Spleen (tissue), 11 donors: ENCODE data around the gene CACNA1C. TPM values are rescaled to one million over a fixed set of nuclear protein-coding genes. Genes with fewer than 3 reads are reported as not detected.

Experiments used
- DNase-seq: peaks from one replicate; pipeline ENCODE4 v3.0.0-alpha.2; 2020
- H3K27ac ChIP-seq, 8 donors: fragments of 200-600 bp; sonication (generic) in 7 of 8; 1 replicate in 4 of 8; 2 replicates in 4 of 8; pipeline versions ENCODE4 v1.5.0 to v1.8.0; 2016 to 2021; ENCODE audit warnings: inconsistent platforms in 4 of 8, mild to moderate bottlenecking in 4 of 8, moderate library complexity in 1 of 8
- H3K27me3 ChIP-seq, 7 donors: fragments of 200-600 bp; sonication (generic) in 6 of 7; replicated peaks in 1 of 7; 1 replicate in 4 of 7; 2 replicates in 3 of 7; pipeline versions ENCODE4 v1.5.0 to v1.8.0; 2016 to 2021; ENCODE audit warnings: inconsistent platforms in 3 of 7, mild to moderate bottlenecking in 1 of 7
- H3K36me3 ChIP-seq, 6 donors: fragments of 200-600 bp; sonication (generic) in 5 of 6; 1 replicate in 4 of 6; 2 replicates in 2 of 6; pipeline versions ENCODE4 v1.5.0 to v1.8.0; 2016 to 2021; ENCODE audit warnings: inconsistent platforms in 2 of 6
- H3K4me1 ChIP-seq, 6 donors: fragments of 200-600 bp; sonication (generic) in 5 of 6; 1 replicate in 3 of 6; 2 replicates in 3 of 6; pipeline versions ENCODE4 v1.5.0 to v1.8.0; 2016 to 2021; ENCODE audit warnings: inconsistent platforms in 3 of 6
- H3K4me3 ChIP-seq, 8 donors: fragments of 200-600 bp; sonication (generic) in 7 of 8; 1 replicate in 4 of 8; 2 replicates in 4 of 8; pipeline versions ENCODE4 v1.5.0 to v1.8.0; 2016 to 2021; ENCODE audit warnings: inconsistent platforms in 4 of 8, mild to moderate bottlenecking in 4 of 8, moderate library complexity in 2 of 8
- H3K9me3 ChIP-seq, 8 donors: fragments of 200-600 bp; sonication (generic) in 7 of 8; 1 replicate in 4 of 8; 2 replicates in 4 of 8; pipeline versions ENCODE4 v1.5.0 to v1.8.0; 2016 to 2021; ENCODE audit warnings: inconsistent platforms in 4 of 8
- POLR2A ChIP-seq, 3 donors: fragments of 450-650 bp; IDR thresholded peaks; one replicate each; pipeline ENCODE4 v1.5.1; 2017; ENCODE audit warnings: antibody characterized with exemption in 3 of 3, mild to moderate bottlenecking in 1 of 3
- POLR2AphosphoS5 ChIP-seq, 3 donors: sonication (generic); formaldehyde crosslinking; IDR thresholded peaks; one replicate each; pipeline ENCODE4 v1.5.1; 2017; ENCODE audit warnings: antibody characterized with exemption in 3 of 3
- WGBS, 5 donors: extraction: QIAGEN DNeasy Blood & Tissue Kit in 3 of 5; methylation state at CpG; one replicate each; pipeline versions ENCODE4 v1.1.5 to v1.1.7; 2013 to 2018; 5-methylcytosine and 5-hydroxymethylcytosine counted together
- intact Hi-C: fragments of 100-400 bp; cut with DNase I; formaldehyde crosslinking; loops from one replicate; pipeline ENCODE4 v1.15.0; 2023; ENCODE audit warnings: low total_unique reads
- polyA plus RNA-seq, 3 donors: library from polyadenylated mRNA; stranded (reverse); fragments of 200-250 nt; gene quantifications; one replicate each; pipeline ENCODE4 v1.2.1, GENCODE V29; 2013
- total RNA-seq, 7 donors: library from RNA; depleted of rRNA in 3 of 7; stranded (reverse); fragments of >200 nt in 3 of 7; fragmentation: NEBNext Ultra II Directional in 4 of 7; extraction: Animal tissue kit (Norgen Biotek cat#: 25700) in 4 of 7; gene quantifications; one replicate each; pipeline versions ENCODE4 v1.1.0 to v1.2.1, GENCODE V29; 2016 to 2021
- TF ChIP-seq, protein P1 (sequence below), 11 experiments: fragments of 200-600 bp in 7 of 11; fragments of 450-650 bp in 4 of 11; sonication (generic) in 4 of 11; IDR thresholded peaks in 8 of 11; conservative IDR thresholded peaks in 3 of 11; 1 replicate in 7 of 11; 2 replicates in 4 of 11; pipeline versions ENCODE4 v1.4.0 to v1.8.0; 2016 to 2021; ENCODE audit warnings: antibody characterized with exemption in 11 of 11, inconsistent platforms in 4 of 11, mild to moderate bottlenecking in 1 of 11
- donor health status: healthy with polysubstance abuse.
- donor health status: DM: no; HTN: no; CAD: no; lungs with moderate emphysema.
- donor health status: DM: no; HTN: no; CAD: no.
- donor health status: Bipolar disorder and iron deficiency.
- donor health status: healthy.
- donor health status: DM: no; HTN: no; CAD: no.
- donor health status: DM: yes; HTN: yes; CAD: no.

The CACNA1C gene
- total and polyA plus RNA-seq, 10 donors = 0.67 to 27.6 (median 18.4) TPM

- DNase-seq = no peak
- WGBS, 5 donors = 70 to 93% (median 83%) methylated on average over 4 of the region's 4 CpGs
- no peak overlapping the region for H3K4me3 ChIP-seq
- TF ChIP-seq POLR2AphosphoS5 (IDR thresholded peaks at IDR 0.05) (no peak), POLR2A (IDR thresholded peaks at IDR 0.05) (no peak)
- TF ChIP-seq, protein P1, sequence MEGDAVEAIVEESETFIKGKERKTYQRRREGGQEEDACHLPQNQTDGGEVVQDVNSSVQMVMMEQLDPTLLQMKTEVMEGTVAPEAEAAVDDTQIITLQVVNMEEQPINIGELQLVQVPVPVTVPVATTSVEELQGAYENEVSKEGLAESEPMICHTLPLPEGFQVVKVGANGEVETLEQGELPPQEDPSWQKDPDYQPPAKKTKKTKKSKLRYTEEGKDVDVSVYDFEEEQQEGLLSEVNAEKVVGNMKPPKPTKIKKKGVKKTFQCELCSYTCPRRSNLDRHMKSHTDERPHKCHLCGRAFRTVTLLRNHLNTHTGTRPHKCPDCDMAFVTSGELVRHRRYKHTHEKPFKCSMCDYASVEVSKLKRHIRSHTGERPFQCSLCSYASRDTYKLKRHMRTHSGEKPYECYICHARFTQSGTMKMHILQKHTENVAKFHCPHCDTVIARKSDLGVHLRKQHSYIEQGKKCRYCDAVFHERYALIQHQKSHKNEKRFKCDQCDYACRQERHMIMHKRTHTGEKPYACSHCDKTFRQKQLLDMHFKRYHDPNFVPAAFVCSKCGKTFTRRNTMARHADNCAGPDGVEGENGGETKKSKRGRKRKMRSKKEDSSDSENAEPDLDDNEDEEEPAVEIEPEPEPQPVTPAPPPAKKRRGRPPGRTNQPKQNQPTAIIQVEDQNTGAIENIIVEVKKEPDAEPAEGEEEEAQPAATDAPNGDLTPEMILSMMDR (IDR thresholded peaks at IDR 0.05 in 8 of 11, conservative IDR thresholded peaks at IDR 0.05 in 3 of 11) = no peak
- H3K27me3 ChIP-seq = no peaks in the 10 kb centered on the region
- H3K4me1 ChIP-seq = peaks cover 0 to 18% (median 9%) of the 10 kb centered on the region in 6 donors
- peak overlapping the region in 5 of 8 donors; percentile 53 to 78 (median 66) for H3K27ac ChIP-seq
- intact Hi-C loops = no loop called here
- no peaks in the 10 kb centered on the region for H3K9me3 ChIP-seq
- no peaks in the 10 kb centered on the region for H3K36me3 ChIP-seq
These were observed 507.6 kb downstream of the CACNA1C start for GRCh38 chr12:2560356-2560755.

- intact Hi-C loops = no loop called here
- DNase-seq = no peak
- peaks cover 0 to 18% (median 9%) of the 10 kb centered on the region in 6 donors for H3K4me1 ChIP-seq
- WGBS, 5 donors = 59 to 72% (median 71%) methylated on average over 10 of the region's 10 CpGs
- H3K4me3 ChIP-seq = no peak overlapping the region
- no peaks in the 10 kb centered on the region for H3K27me3 ChIP-seq
- no peak for TF ChIP-seq POLR2A (IDR thresholded peaks at IDR 0.05)
- TF ChIP-seq POLR2AphosphoS5 (IDR thresholded peaks at IDR 0.05) = peak in 1 of 3 donors; percentile 12
- H3K27ac ChIP-seq = peak overlapping the region in 7 of 8 donors; percentile 26 to 78 (median 66)
- no peaks in the 10 kb centered on the region for H3K36me3 ChIP-seq
- no peaks in the 10 kb centered on the region for H3K9me3 ChIP-seq
These were observed 508.6 kb downstream of the CACNA1C start for GRCh38 chr12:2561367-2561766.

GRCh38 chr12:2562400-2562799 lies 509.6 kb downstream of the CACNA1C start:
- TF ChIP-seq POLR2A (IDR thresholded peaks at IDR 0.05) = no peak
- TF ChIP-seq, protein P1 (IDR thresholded peaks at IDR 0.05 in 8 of 11, conservative IDR thresholded peaks at IDR 0.05 in 3 of 11) = no peak
- peak in 1 of 3 donors; percentile 65 for TF ChIP-seq POLR2AphosphoS5 (IDR thresholded peaks at IDR 0.05)
- Histone ChIP-seq H3K27me3 (no peaks in the 10 kb centered on the region), H3K4me3 (no peak overlapping the region), H3K36me3 (no peaks in the 10 kb centered on the region), H3K27ac (peak overlapping the region in 6 of 8 donors; percentile 26 to 78 (median 66)), H3K4me1 (peaks cover 0 to 18% (median 9%) of the 10 kb centered on the region in 6 donors), H3K9me3 (no peaks in the 10 kb centered on the region)
- WGBS, 5 donors = 50 to 74% (median 62%) methylated on average over 3 of the region's 3 CpGs
- no peak for DNase-seq
- intact Hi-C loops = no loop called here

GRCh38 chr12:2563709-2564108 lies 510.9 kb downstream of the CACNA1C start:
- Histone ChIP-seq H3K36me3 (no peaks in the 10 kb centered on the region), H3K9me3 (no peaks in the 10 kb centered on the region), H3K27me3 (no peaks in the 10 kb centered on the region), H3K4me1 (peaks cover 0 to 18% (median 9%) of the 10 kb centered on the region in 6 donors), H3K27ac (peak overlapping the region in 4 of 8 donors; percentile 12 to 53 (median 40)), H3K4me3 (no peak overlapping the region)
- intact Hi-C loops = no loop called here
- WGBS, 5 donors = 81 to 84% (median 83%) methylated on average over 6 of the region's 6 CpGs
- DNase-seq = no peak
- no peak for TF ChIP-seq POLR2A (IDR thresholded peaks at IDR 0.05)
- TF ChIP-seq POLR2AphosphoS5 (IDR thresholded peaks at IDR 0.05) = no peak
- TF ChIP-seq, protein P1 (IDR thresholded peaks at IDR 0.05 in 8 of 11, conservative IDR thresholded peaks at IDR 0.05 in 3 of 11) = no peak
